ENCODE results near the gene PTPRM. TPM values are rescaled to one million over a fixed set of nuclear protein-coding genes. Genes with fewer than 3 reads are reported as not detected.

Gene PTPRM
- total and polyA plus RNA-seq, 2 experiments from 2014 or later, result 30.9 to 62.8 TPM

- H4K20me1 ChIP-seq (ENCODE audit: insufficient read depth), result no peaks in the 10 kb centered on the region
- H2AFZ ChIP-seq, result no peak overlapping the region
- H3K36me3 ChIP-seq (ENCODE audit: low read depth), result no peaks in the 10 kb centered on the region
- no peak overlapping the region for H3K4me2 ChIP-seq (ENCODE audit: unreplicated experiment)
- no peaks in the 10 kb centered on the region for H3K9me3 ChIP-seq (ENCODE audit: low read depth)
- no peak overlapping the region for H3K4me3 ChIP-seq
- no peaks in the 10 kb centered on the region for H3K27me3 ChIP-seq (replicated peaks; ENCODE audit: insufficient read depth)
- H3K9me2 ChIP-seq (ENCODE audit: insufficient read depth), result no peaks in the 10 kb centered on the region
- H3K27ac ChIP-seq, result no peak overlapping the region
- no peaks in the 10 kb centered on the region for H3K4me1 ChIP-seq (ENCODE audit: insufficient read depth)
- TF ChIP-seq EZH2 (IDR thresholded peaks at IDR 0.05; ENCODE audit: insufficient read depth, poor library complexity, severe bottlenecking) (no peak), EZH2phosphoT487 (IDR thresholded peaks at IDR 0.05; ENCODE audit: insufficient read depth, low read depth) (no peak)
- 83 to 85% methylated on average over 3 of the region's 3 CpGs for WGBS, 2 experiments (ENCODE audit: low coverage in 1 of 2, low lambda C conversion rate in 2 of 2, missing lambda C conversion rate in 2 of 2)
- DNase-seq, result peak; percentile 21
- H3F3A ChIP-seq (ENCODE audit: insufficient read depth), result no peaks in the 10 kb centered on the region
- in situ Hi-C loops (cut with MboI), result no loop called here
- 0 out of 2 replicates have a peak, but pooled peaks cover 13% of the 10 kb centered on the region for H3K79me2 ChIP-seq (ENCODE audit: insufficient read depth)
- H3K9ac ChIP-seq, result no peak overlapping the region
Observed at GRCh38 chr18:7696780-7697179, 129.7 kb downstream of the PTPRM start.

DNA sequence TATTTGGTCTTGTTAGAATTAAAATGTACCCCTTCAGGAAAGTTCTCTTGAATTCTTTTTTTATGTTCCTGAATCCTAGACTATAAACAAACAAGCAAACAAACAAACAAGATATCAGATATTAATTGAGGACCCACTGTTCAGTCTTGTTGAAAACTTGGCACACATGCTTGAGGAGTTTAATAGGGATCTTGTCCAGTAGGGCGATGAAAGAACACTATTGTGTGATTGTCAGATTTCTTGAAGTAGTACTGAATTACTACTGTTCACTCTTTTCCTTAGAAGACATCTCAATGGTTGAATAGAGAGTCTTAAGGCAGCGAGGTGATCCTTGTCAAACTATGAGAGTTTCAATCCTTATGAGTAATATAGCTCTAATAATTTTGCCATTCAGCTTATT, 130.2 kb downstream of the PTPRM start:
- no peak overlapping the region for H3K4me3 ChIP-seq
- 94 to 95% methylated on average over 2 of the region's 2 CpGs for WGBS, 2 experiments (ENCODE audit: low coverage in 1 of 2, low lambda C conversion rate in 2 of 2, missing lambda C conversion rate in 2 of 2)
- H3K4me1 ChIP-seq (ENCODE audit: insufficient read depth), result no peaks in the 10 kb centered on the region
- 0 out of 2 replicates have a peak, but pooled peaks cover 15% of the 10 kb centered on the region for H3K79me2 ChIP-seq (ENCODE audit: insufficient read depth)
- no peak overlapping the region for H3K27ac ChIP-seq
- H2AFZ ChIP-seq, result no peak overlapping the region
- H3K36me3 ChIP-seq (ENCODE audit: low read depth), result no peaks in the 10 kb centered on the region
- H3K4me2 ChIP-seq (ENCODE audit: unreplicated experiment), result no peak overlapping the region
- in situ Hi-C loops (cut with MboI), result no loop called here
- no peaks in the 10 kb centered on the region for H3F3A ChIP-seq (ENCODE audit: insufficient read depth)
- no peak overlapping the region for H3K9ac ChIP-seq
- H3K9me3 ChIP-seq (ENCODE audit: low read depth), result no peaks in the 10 kb centered on the region
- DNase-seq, result no peak
- no peak for TF ChIP-seq EZH2phosphoT487 (IDR thresholded peaks at IDR 0.05; ENCODE audit: insufficient read depth, low read depth)
- TF ChIP-seq EZH2 (IDR thresholded peaks at IDR 0.05; ENCODE audit: insufficient read depth, poor library complexity, severe bottlenecking), result no peak
- no peaks in the 10 kb centered on the region for H4K20me1 ChIP-seq (ENCODE audit: insufficient read depth)
- H3K27me3 ChIP-seq (replicated peaks; ENCODE audit: insufficient read depth), result no peaks in the 10 kb centered on the region
- no peaks in the 10 kb centered on the region for H3K9me2 ChIP-seq (ENCODE audit: insufficient read depth)

DNA sequence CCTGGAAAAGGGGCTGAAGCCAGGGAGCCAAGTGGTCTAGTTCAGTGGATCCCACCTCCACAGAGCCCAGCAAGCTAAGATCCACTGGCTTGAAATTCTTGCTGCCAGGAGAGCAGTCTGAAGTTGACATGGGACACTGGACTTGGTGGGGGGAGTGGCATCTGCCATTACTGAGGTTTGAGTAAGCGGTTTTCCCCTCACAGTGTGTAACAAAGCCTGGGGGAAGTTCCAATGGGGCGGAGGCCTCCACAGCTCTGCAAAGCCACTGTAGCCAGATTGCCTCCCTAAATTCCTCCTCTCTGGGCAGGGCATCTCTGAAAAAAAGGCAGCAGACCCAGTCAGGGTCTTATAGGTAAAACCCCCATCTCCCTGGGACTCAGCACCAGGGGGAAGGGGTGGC, 144.4 kb downstream of the PTPRM start:
- no peak overlapping the region for H3K9ac ChIP-seq
- H3K79me2 ChIP-seq (ENCODE audit: insufficient read depth), result no peaks in the 10 kb centered on the region
- H4K20me1 ChIP-seq (ENCODE audit: insufficient read depth), result no peaks in the 10 kb centered on the region
- no peak overlapping the region for H3K4me3 ChIP-seq
- no peaks in the 10 kb centered on the region for H3K27me3 ChIP-seq (replicated peaks; ENCODE audit: insufficient read depth)
- DNase-seq, result no peak
- H3K27ac ChIP-seq, result no peak overlapping the region
- H3K9me2 ChIP-seq (ENCODE audit: insufficient read depth), result no peaks in the 10 kb centered on the region
- H2AFZ ChIP-seq, result no peak overlapping the region
- no peaks in the 10 kb centered on the region for H3F3A ChIP-seq (ENCODE audit: insufficient read depth)
- H3K4me2 ChIP-seq (ENCODE audit: unreplicated experiment), result no peak overlapping the region
- no peaks in the 10 kb centered on the region for H3K36me3 ChIP-seq (ENCODE audit: low read depth)
- in situ Hi-C loops (cut with MboI), result no loop called here
- no peaks in the 10 kb centered on the region for H3K4me1 ChIP-seq (ENCODE audit: insufficient read depth)
- 89 to 92% methylated on average over 2 of the region's 2 CpGs for WGBS, 2 experiments (ENCODE audit: low coverage in 1 of 2, low lambda C conversion rate in 2 of 2, missing lambda C conversion rate in 2 of 2)
- H3K9me3 ChIP-seq (ENCODE audit: low read depth), result no peaks in the 10 kb centered on the region
- TF ChIP-seq EZH2 (IDR thresholded peaks at IDR 0.05; ENCODE audit: insufficient read depth, poor library complexity, severe bottlenecking) (no peak), EZH2phosphoT487 (IDR thresholded peaks at IDR 0.05; ENCODE audit: insufficient read depth, low read depth) (no peak)

- Histone ChIP-seq H3K9me3 (ENCODE audit: low read depth) (no peaks in the 10 kb centered on the region), H4K20me1 (ENCODE audit: insufficient read depth) (peaks cover 3% of the 10 kb centered on the region; the same call in 1 of the 2 replicates), H3K4me3 (no peak overlapping the region), H2AFZ (no peak overlapping the region), H3K36me3 (ENCODE audit: low read depth) (no peaks in the 10 kb centered on the region), H3F3A (ENCODE audit: insufficient read depth) (no peaks in the 10 kb centered on the region), H3K79me2 (ENCODE audit: insufficient read depth) (0 out of 2 replicates have a peak, but pooled peaks cover 4% of the 10 kb centered on the region), H3K9ac (no peak overlapping the region), H3K4me2 (ENCODE audit: unreplicated experiment) (no peak overlapping the region), H3K4me1 (ENCODE audit: insufficient read depth) (no peaks in the 10 kb centered on the region), H3K27ac (no peak overlapping the region), H3K27me3 (replicated peaks; ENCODE audit: insufficient read depth) (no peaks in the 10 kb centered on the region), H3K9me2 (ENCODE audit: insufficient read depth) (no peaks in the 10 kb centered on the region)
- DNase-seq, result no peak
- in situ Hi-C loops (cut with MboI), result no loop called here
- TF ChIP-seq EZH2phosphoT487 (IDR thresholded peaks at IDR 0.05; ENCODE audit: insufficient read depth, low read depth) (no peak), EZH2 (IDR thresholded peaks at IDR 0.05; ENCODE audit: insufficient read depth, poor library complexity, severe bottlenecking) (no peak)
- 90 to 100% methylated on average over 1 of the region's 1 CpG for WGBS, 2 experiments (ENCODE audit: low coverage in 1 of 2, low lambda C conversion rate in 2 of 2, missing lambda C conversion rate in 2 of 2)
Observed at GRCh38 chr18:7720395-7720794, 153.3 kb downstream of the PTPRM start.

- no peak for DNase-seq
- no peaks in the 10 kb centered on the region for H3K36me3 ChIP-seq (ENCODE audit: low read depth)
- no peak for TF ChIP-seq EZH2 (IDR thresholded peaks at IDR 0.05; ENCODE audit: insufficient read depth, poor library complexity, severe bottlenecking)
- TF ChIP-seq EZH2phosphoT487 (IDR thresholded peaks at IDR 0.05; ENCODE audit: insufficient read depth, low read depth), result no peak
- H2AFZ ChIP-seq, result no peak overlapping the region
- WGBS, 2 experiments (ENCODE audit: low coverage in 1 of 2, low lambda C conversion rate in 2 of 2, missing lambda C conversion rate in 2 of 2), result 9 to 28% methylated on average over 2 of the region's 2 CpGs
- H3K27ac ChIP-seq, result no peak overlapping the region
- peaks cover 3% of the 10 kb centered on the region; the same call in 1 of the 2 replicates for H4K20me1 ChIP-seq (ENCODE audit: insufficient read depth)
- H3K27me3 ChIP-seq (replicated peaks; ENCODE audit: insufficient read depth), result no peaks in the 10 kb centered on the region
- H3K4me3 ChIP-seq, result no peak overlapping the region
- no peaks in the 10 kb centered on the region for H3F3A ChIP-seq (ENCODE audit: insufficient read depth)
- no peaks in the 10 kb centered on the region for H3K9me2 ChIP-seq (ENCODE audit: insufficient read depth)
- no peaks in the 10 kb centered on the region for H3K4me1 ChIP-seq (ENCODE audit: insufficient read depth)
- in situ Hi-C loops (cut with MboI), result no loop called here
- no peaks in the 10 kb centered on the region for H3K9me3 ChIP-seq (ENCODE audit: low read depth)
- H3K4me2 ChIP-seq (ENCODE audit: unreplicated experiment), result no peak overlapping the region
- H3K79me2 ChIP-seq (ENCODE audit: insufficient read depth), result 0 out of 2 replicates have a peak, but pooled peaks cover 4% of the 10 kb centered on the region
- no peak overlapping the region for H3K9ac ChIP-seq
Observed at GRCh38 chr18:7721532-7721931, 154.4 kb downstream of the PTPRM start.
